Panc1 (cell line): Measurements from ENCODE around the gene SLC37A1. TPM values are rescaled to one million over a fixed set of nuclear protein-coding genes. Genes with fewer than 3 reads are reported as not detected.

ENCODE experiments used
- ATAC-seq: fragments of 200-7000 bp; cut with Tn5 transposase; 2 replicates; pipeline ENCODE4 v1.9.1; 2020; ENCODE audit warnings: mild to moderate bottlenecking, moderate library complexity
- BruUV-seq: library from RNA; stranded (reverse); fragments of 400-500 nt; replicated peaks from 2 replicates; lab custom pipeline; 2021; lab: Mats Ljungman, UMichigan
- CTCF ChIA-PET: fragments of 300-600 bp; sonication (Branson Sonifier 250); formaldehyde crosslinking; loops from one replicate; lab custom pipeline; 2022; ENCODE audit warnings: antibody characterized with exemption; lab: Charles Lee
- POLR2A ChIA-PET: fragments of 300-600 bp; sonication (Branson Sonifier 250); formaldehyde crosslinking; loops from one replicate; lab custom pipeline; 2022; ENCODE audit warnings: antibody characterized with exemption; lab: Charles Lee
- DNase-seq: peaks from one replicate; pipeline ENCODE4 v3.0.0-alpha.2; 2010; ENCODE audit warnings: low read depth, low spot score
- H3K27ac ChIP-seq: 2 replicates; pipeline ENCODE4 v1.5.1; 2011; ENCODE audit warnings: mild to moderate bottlenecking, low read length, inconsistent platforms
- H3K27me3 ChIP-seq: fragments of 200-500 bp; sonication (Bioruptor generic); 2 replicates; pipeline ENCODE4 v1.6.0; 2014; ENCODE audit warnings: low read length, inconsistent platforms; ENCODE audit not compliant: control insufficient read depth, insufficient read depth
- H3K36me3 ChIP-seq: fragments of 200-500 bp; sonication (Bioruptor generic); 2 replicates; pipeline ENCODE4 v1.5.1; 2014; ENCODE audit warnings: inconsistent platforms, mild to moderate bottlenecking, low read length, moderate library complexity; ENCODE audit not compliant: control insufficient read depth, insufficient read depth
- H3K4me1 ChIP-seq: 2 replicates; pipeline ENCODE4 v1.5.1; 2011; ENCODE audit warnings: inconsistent platforms, mild to moderate bottlenecking, low read length, moderate library complexity; ENCODE audit not compliant: control insufficient read depth, insufficient read depth
- H3K4me3 ChIP-seq, 2 experiments: 2 replicates each; pipeline ENCODE4 v1.5.1; 2011 to 2012; ENCODE audit warnings: low read depth in 2 of 2, low read length in 2 of 2, mild to moderate bottlenecking in 2 of 2, inconsistent platforms in 1 of 2, moderate library complexity in 1 of 2
- H3K9me3 ChIP-seq: fragments of 200-500 bp; sonication (Bioruptor generic); 2 replicates; pipeline ENCODE4 v1.5.1; 2014; ENCODE audit warnings: low read depth, mild to moderate bottlenecking, inconsistent platforms, low read length, moderate library complexity; ENCODE audit not compliant: control insufficient read depth, insufficient read depth
- POLR2AphosphoS5 ChIP-seq: IDR thresholded peaks from 2 replicates; pipeline ENCODE4 v1.6.1; 2012; ENCODE audit warnings: mild to moderate bottlenecking, low read depth, low read length, moderate library complexity
- SIN3A ChIP-seq: IDR thresholded peaks from 2 replicates; pipeline ENCODE4 v1.6.1; 2012; ENCODE audit warnings: low read depth, mild to moderate bottlenecking, low read length, moderate library complexity, borderline replicate concordance; ENCODE audit not compliant: insufficient read depth
- TCF7L2 ChIP-seq: IDR thresholded peaks from 2 replicates; pipeline ENCODE4 v1.6.1; 2011; ENCODE audit warnings: mild to moderate bottlenecking, low read depth, low read length, inconsistent platforms
- in situ Hi-C: cut with HindIII; loops from 2 replicates; pipeline ENCODE4 v1.10.0; 2016; ENCODE audit warnings: low sequenced_read_pairs, low pct_unique_long_range_greater_than_20kb
- intact Hi-C: fragments of 100-400 bp; cut with micrococcal nuclease; formaldehyde crosslinking; loops from one replicate; pipeline ENCODE4 v1.10.0; 2022; ENCODE audit not compliant: unreplicated experiment
- total RNA-seq: library from RNA; stranded (reverse); gene quantifications from one replicate; pipeline ENCODE4 v1.2.1, GENCODE V29; 2021; ENCODE audit not compliant: unreplicated experiment
- TF ChIP-seq, protein P1 (sequence below): fragments of 450-650 bp; IDR thresholded peaks from 2 replicates; pipeline ENCODE4 v1.5.1; 2017; ENCODE audit warnings: mild to moderate bottlenecking
- TF ChIP-seq, protein P2 (sequence below), 2 experiments: IDR thresholded peaks; 2 replicates each; pipeline ENCODE4 v1.6.1; 2011 to 2012; ENCODE audit warnings: low read depth in 2 of 2, control low read depth in 1 of 2, low read length in 1 of 2, mild to moderate bottlenecking in 1 of 2, moderate library complexity in 1 of 2; ENCODE audit not compliant: insufficient read depth in 1 of 2

The SLC37A1 gene
- total RNA-seq, 1 experiment from 2014 or later = 7.7 TPM

DNA sequence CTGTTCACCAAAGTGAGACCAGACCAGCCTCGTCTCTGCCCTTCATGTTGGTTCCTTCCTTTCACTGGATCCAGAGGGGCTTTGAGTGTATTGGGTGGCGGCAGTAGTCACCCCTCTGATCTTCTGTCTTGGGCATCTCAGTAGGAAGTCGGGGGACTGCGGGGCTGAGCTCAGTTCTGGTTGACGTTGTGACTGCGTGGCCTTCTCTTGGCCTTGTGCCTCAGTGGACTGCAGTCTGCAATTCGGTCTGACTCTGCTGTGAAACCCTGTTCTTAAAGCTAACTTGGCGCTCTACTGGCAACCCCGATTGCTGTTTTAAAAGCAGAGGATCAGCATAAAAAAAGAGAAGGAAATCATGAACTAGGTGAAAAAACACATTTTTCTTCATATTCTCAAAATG, 56.7 kb downstream of the SLC37A1 start:
- POLR2A ChIA-PET = no interaction called here
- no peaks in the 10 kb centered on the region for H3K9me3 ChIP-seq
- in situ Hi-C loops = no loop called here
- no peak overlapping the region for H3K27ac ChIP-seq
- no peak for DNase-seq
- intact Hi-C loops = no loop called here
- TF ChIP-seq POLR2AphosphoS5 = no peak
- TF ChIP-seq, protein P1, sequence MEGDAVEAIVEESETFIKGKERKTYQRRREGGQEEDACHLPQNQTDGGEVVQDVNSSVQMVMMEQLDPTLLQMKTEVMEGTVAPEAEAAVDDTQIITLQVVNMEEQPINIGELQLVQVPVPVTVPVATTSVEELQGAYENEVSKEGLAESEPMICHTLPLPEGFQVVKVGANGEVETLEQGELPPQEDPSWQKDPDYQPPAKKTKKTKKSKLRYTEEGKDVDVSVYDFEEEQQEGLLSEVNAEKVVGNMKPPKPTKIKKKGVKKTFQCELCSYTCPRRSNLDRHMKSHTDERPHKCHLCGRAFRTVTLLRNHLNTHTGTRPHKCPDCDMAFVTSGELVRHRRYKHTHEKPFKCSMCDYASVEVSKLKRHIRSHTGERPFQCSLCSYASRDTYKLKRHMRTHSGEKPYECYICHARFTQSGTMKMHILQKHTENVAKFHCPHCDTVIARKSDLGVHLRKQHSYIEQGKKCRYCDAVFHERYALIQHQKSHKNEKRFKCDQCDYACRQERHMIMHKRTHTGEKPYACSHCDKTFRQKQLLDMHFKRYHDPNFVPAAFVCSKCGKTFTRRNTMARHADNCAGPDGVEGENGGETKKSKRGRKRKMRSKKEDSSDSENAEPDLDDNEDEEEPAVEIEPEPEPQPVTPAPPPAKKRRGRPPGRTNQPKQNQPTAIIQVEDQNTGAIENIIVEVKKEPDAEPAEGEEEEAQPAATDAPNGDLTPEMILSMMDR = no peak
- no peak for TF ChIP-seq SIN3A
- TF ChIP-seq TCF7L2 = no peak
- H3K36me3 ChIP-seq = no peaks in the 10 kb centered on the region; the same call in 1 of the 2 replicates
- ATAC-seq = no peak
- CTCF ChIA-PET = no interaction called here
- H3K4me1 ChIP-seq = no peaks in the 10 kb centered on the region
- no TSS peak for BruUV-seq
- H3K27me3 ChIP-seq = no peaks in the 10 kb centered on the region
- H3K4me3 ChIP-seq = no peak overlapping the region

DNA sequence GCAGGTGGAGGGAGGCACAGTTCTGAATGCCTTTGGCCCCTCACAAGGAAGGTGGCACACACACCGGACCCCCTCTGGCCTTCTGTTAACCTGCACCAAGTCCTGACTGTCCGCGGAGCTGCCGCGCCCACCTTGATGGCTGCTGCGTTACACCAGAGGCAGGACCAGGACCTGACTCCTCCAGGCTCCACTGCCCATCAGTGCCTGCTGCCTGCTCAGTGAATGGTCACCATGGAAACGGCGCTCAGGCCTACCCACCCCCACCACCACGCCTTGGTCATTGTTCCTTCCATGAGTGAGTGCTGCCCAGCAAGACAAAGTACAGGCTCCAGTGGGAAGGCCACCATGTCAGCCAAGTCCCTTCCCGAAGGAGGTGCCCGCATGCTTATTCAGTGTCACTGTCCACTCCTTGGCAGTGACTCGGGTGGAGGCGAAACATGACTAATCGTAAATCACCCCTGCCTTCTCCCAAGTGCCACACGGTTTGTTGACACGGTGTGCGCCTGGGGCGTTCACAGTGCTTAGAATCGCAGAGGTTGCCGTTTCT, 57.3 kb downstream of the SLC37A1 start:
- intact Hi-C loops (no loop called here), in situ Hi-C loops (no loop called here)
- Histone ChIP-seq H3K27me3 (no peaks in the 10 kb centered on the region), H3K9me3 (no peaks in the 10 kb centered on the region), H3K4me3 (no peak overlapping the region), H3K4me1 (no peaks in the 10 kb centered on the region), H3K36me3 (no peaks in the 10 kb centered on the region; the same call in 1 of the 2 replicates), H3K27ac (no peak overlapping the region)
- ChIA-PET POLR2A (no interaction called here), CTCF (no interaction called here)
- TF ChIP-seq POLR2AphosphoS5 (no peak), SIN3A (no peak), TCF7L2 (no peak)
- TF ChIP-seq, protein P1 = no peak
- TF ChIP-seq, protein P2, sequence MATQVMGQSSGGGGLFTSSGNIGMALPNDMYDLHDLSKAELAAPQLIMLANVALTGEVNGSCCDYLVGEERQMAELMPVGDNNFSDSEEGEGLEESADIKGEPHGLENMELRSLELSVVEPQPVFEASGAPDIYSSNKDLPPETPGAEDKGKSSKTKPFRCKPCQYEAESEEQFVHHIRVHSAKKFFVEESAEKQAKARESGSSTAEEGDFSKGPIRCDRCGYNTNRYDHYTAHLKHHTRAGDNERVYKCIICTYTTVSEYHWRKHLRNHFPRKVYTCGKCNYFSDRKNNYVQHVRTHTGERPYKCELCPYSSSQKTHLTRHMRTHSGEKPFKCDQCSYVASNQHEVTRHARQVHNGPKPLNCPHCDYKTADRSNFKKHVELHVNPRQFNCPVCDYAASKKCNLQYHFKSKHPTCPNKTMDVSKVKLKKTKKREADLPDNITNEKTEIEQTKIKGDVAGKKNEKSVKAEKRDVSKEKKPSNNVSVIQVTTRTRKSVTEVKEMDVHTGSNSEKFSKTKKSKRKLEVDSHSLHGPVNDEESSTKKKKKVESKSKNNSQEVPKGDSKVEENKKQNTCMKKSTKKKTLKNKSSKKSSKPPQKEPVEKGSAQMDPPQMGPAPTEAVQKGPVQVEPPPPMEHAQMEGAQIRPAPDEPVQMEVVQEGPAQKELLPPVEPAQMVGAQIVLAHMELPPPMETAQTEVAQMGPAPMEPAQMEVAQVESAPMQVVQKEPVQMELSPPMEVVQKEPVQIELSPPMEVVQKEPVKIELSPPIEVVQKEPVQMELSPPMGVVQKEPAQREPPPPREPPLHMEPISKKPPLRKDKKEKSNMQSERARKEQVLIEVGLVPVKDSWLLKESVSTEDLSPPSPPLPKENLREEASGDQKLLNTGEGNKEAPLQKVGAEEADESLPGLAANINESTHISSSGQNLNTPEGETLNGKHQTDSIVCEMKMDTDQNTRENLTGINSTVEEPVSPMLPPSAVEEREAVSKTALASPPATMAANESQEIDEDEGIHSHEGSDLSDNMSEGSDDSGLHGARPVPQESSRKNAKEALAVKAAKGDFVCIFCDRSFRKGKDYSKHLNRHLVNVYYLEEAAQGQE (IDR thresholded peaks at IDR 0.05; ENCODE audit: insufficient read depth in 1 of 2, low read depth in 2 of 2, low read length in 1 of 2) = no peak
- ATAC-seq (no peak), DNase-seq (no peak)
- BruUV-seq = no TSS peak
